A549 (cell line): ENCODE data around the gene SNUPN. TPM values are rescaled to one million over a fixed set of nuclear protein-coding genes. Genes with fewer than 3 reads are reported as not detected.

Source experiments
- ATAC-seq, 2 experiments: fragments of 200-7000 bp in 1 of 2; fragments of >200 bp in 1 of 2; cut with Nextera tagmentation in 1 of 2; cut with Tn5 transposase in 1 of 2; 3 replicates each; pipeline versions ENCODE4 v1.8.0 to v1.9.1; 2018 to 2020; ENCODE audit warnings: mild to moderate bottlenecking in 1 of 2, moderate library complexity in 1 of 2
- CTCF ChIA-PET: fragments of 300-600 bp; sonication (Branson Sonifier 250); formaldehyde crosslinking; extraction: SDS; loops from one replicate; lab custom pipeline; 2021; ENCODE audit warnings: antibody characterized with exemption, inconsistent platforms; lab: Yijun Ruan, JAX
- POLR2A ChIA-PET: fragments of 350-600 bp; formaldehyde crosslinking; extraction: SDS; loops from one replicate; lab custom pipeline; 2021; ENCODE audit warnings: antibody characterized with exemption, inconsistent platforms; lab: Yijun Ruan, JAX
- DNase-seq, 2 experiments: peaks; one replicate each; pipeline versions ENCODE4 v3.0.0 to v3.0.0-alpha.2; 2011 to 2016; ENCODE audit warnings: low read depth in 1 of 2, low spot score in 1 of 2
- FAIRE-seq: peaks from 2 replicates; lab custom pipeline; 2011; peaks lifted over from hg19 to GRCh38; lab: Jason Lieb, UNC
- H3K27ac ChIP-seq, 2 experiments: fragments of >200 bp; sonication (Bioruptor Twin); formaldehyde crosslinking; 3 replicates each; pipeline ENCODE4 v1.5.1; 2016 to 2017
- H3K4me1 ChIP-seq: fragments of >200 bp; sonication (Bioruptor Twin); formaldehyde crosslinking; 3 replicates; pipeline ENCODE4 v1.6.1; 2016
- H3K4me2 ChIP-seq: fragments of >200 bp; sonication (Bioruptor Twin); formaldehyde crosslinking; 3 replicates; pipeline ENCODE4 v1.6.1; 2016
- H3K4me3 ChIP-seq: fragments of >200 bp; sonication (Bioruptor Twin); formaldehyde crosslinking; 3 replicates; pipeline ENCODE4 v1.5.1; 2016
- H3K9me3 ChIP-seq: fragments of >200 bp; sonication (Bioruptor Twin); formaldehyde crosslinking; 3 replicates; pipeline ENCODE4 v1.6.1; 2016
- CHD4 ChIP-seq: fragments of 200-600 bp; sonication (generic); IDR thresholded peaks from 2 replicates; pipeline ENCODE4 v1.6.1; 2016; ENCODE audit warnings: antibody characterized with exemption, mild to moderate bottlenecking, borderline replicate concordance
- FOSB ChIP-seq: fragments of 250-450 bp; sonication (Bioruptor Pico); IDR thresholded peaks from 2 replicates; pipeline ENCODE4 v1.5.0; 2020; ENCODE audit warnings: mild to moderate bottlenecking, moderate library complexity
- FOXS1 ChIP-seq: fragments of 250-450 bp; sonication (Bioruptor Pico); IDR thresholded peaks from 2 replicates; pipeline ENCODE4 v1.5.0; 2020; ENCODE audit warnings: mild to moderate bottlenecking, moderate library complexity
- GATA3 ChIP-seq: IDR thresholded peaks from 2 replicates; pipeline ENCODE4 v1.6.1; 2012; ENCODE audit warnings: borderline replicate concordance
- HDAC2 ChIP-seq: fragments of 200-600 bp; sonication (generic); IDR thresholded peaks from 2 replicates; pipeline ENCODE4 v1.6.1; 2016
- HEYL ChIP-seq: fragments of 250-450 bp; sonication (Bioruptor Pico); IDR thresholded peaks from 2 replicates; pipeline ENCODE4 v1.8.0; 2021; ENCODE audit warnings: mild to moderate bottlenecking, moderate library complexity
- HOXA7 ChIP-seq: fragments of 250-450 bp; sonication (Bioruptor Pico); IDR thresholded peaks from 2 replicates; pipeline ENCODE4 v1.5.0; 2020; ENCODE audit warnings: mild to moderate bottlenecking, moderate library complexity
- HOXB13 ChIP-seq: fragments of 250-450 bp; sonication (Bioruptor Pico); IDR thresholded peaks from 2 replicates; pipeline ENCODE4 v1.5.0; 2020; ENCODE audit warnings: low read depth, mild to moderate bottlenecking, moderate library complexity
- JUN ChIP-seq, 2 experiments: fragments of >200 bp; sonication (Bioruptor Twin); formaldehyde crosslinking; IDR thresholded peaks; 2 replicates in 1 of 2; 3 replicates in 1 of 2; pipeline ENCODE4 v1.6.1; 2016 to 2017
- KDM1A ChIP-seq: fragments of 200-600 bp; sonication (generic); IDR thresholded peaks from 2 replicates; pipeline ENCODE4 v1.6.1; 2016; ENCODE audit warnings: low read depth, mild to moderate bottlenecking
- MAX ChIP-seq: IDR thresholded peaks from 2 replicates; pipeline ENCODE4 v1.6.1; 2012
- MAZ ChIP-seq: fragments of 150-350 bp; IDR thresholded peaks from 2 replicates; pipeline ENCODE4 v1.6.1; 2014; ENCODE audit warnings: antibody characterized with exemption, low read depth, low read length, borderline replicate concordance
- MYC ChIP-seq: IDR thresholded peaks from 2 replicates; pipeline ENCODE4 v1.6.1; 2012; ENCODE audit warnings: mild to moderate bottlenecking, inconsistent platforms, low read length, improper control_type of control experiment, borderline replicate concordance
- POLR2A ChIP-seq: IDR thresholded peaks from 2 replicates; pipeline ENCODE4 v1.6.1; 2012; ENCODE audit warnings: mild to moderate bottlenecking, low read length
- RCOR1 ChIP-seq: fragments of 150-350 bp; IDR thresholded peaks from 2 replicates; pipeline ENCODE4 v1.6.1; 2014; ENCODE audit warnings: antibody characterized with exemption, low read length, low read depth
- RNF2 ChIP-seq: fragments of 200-600 bp; sonication (generic); IDR thresholded peaks from 2 replicates; pipeline ENCODE4 v1.6.1; 2016; ENCODE audit warnings: low read depth, mild to moderate bottlenecking, antibody characterized with exemption, moderate library complexity, borderline replicate concordance
- SREBF2 ChIP-seq: fragments of 450-650 bp; IDR thresholded peaks from 2 replicates; pipeline ENCODE4 v1.6.1; 2014; ENCODE audit warnings: mild to moderate bottlenecking, moderate library complexity
- TP53 ChIP-seq: fragments of 250-450 bp; sonication (Bioruptor Pico); IDR thresholded peaks from 2 replicates; pipeline ENCODE4 v1.5.0; 2021; ENCODE audit warnings: mild to moderate bottlenecking, moderate library complexity
- ZC3H11A ChIP-seq: fragments of 450-650 bp; IDR thresholded peaks from 2 replicates; pipeline ENCODE4 v1.6.1; 2014; ENCODE audit warnings: antibody characterized with exemption, mild to moderate bottlenecking
- ZNF302 ChIP-seq: fragments of 250-450 bp; sonication (Bioruptor Pico); IDR thresholded peaks from 2 replicates; pipeline ENCODE4 v1.9.0; 2021; ENCODE audit warnings: inconsistent platforms, mild to moderate bottlenecking, moderate library complexity
- WGBS: methylation state at CpG from one replicate; pipeline ENCODE4 v1.1.6; 2017; ENCODE audit errors: missing lambda C conversion rate; 5-methylcytosine and 5-hydroxymethylcytosine counted together
- polyA plus RNA-seq, 4 experiments: library from polyadenylated mRNA; depleted of rRNA in 3 of 4; stranded (reverse); fragments of >200 nt; fragmentation: RNase III in 1 of 4; extraction: RNeasy Plus Mini Kit Qiagen cat#74134 plus additional on column Dnase treatment in 1 of 4; gene quantifications; 2 replicates in 3 of 4; 3 replicates in 1 of 4; pipeline ENCODE4 v1.2.3, GENCODE V29; 2011 to 2017
- TF ChIP-seq, protein P1 (sequence below): fragments of 250-450 bp; sonication (Bioruptor Pico); IDR thresholded peaks from 2 replicates; pipeline ENCODE4 v1.5.0; 2021; ENCODE audit warnings: mild to moderate bottlenecking, moderate library complexity, borderline replicate concordance
- TF ChIP-seq, protein P2 (sequence below): fragments of 450-650 bp; IDR thresholded peaks from 2 replicates; pipeline ENCODE4 v1.6.1; 2014; ENCODE audit warnings: antibody characterized with exemption

SNUPN gene
- polyA plus RNA-seq, 2 of the 4 experiments (the other 2 are of a cell fraction): 29.2 to 38.5 TPM

DNA sequence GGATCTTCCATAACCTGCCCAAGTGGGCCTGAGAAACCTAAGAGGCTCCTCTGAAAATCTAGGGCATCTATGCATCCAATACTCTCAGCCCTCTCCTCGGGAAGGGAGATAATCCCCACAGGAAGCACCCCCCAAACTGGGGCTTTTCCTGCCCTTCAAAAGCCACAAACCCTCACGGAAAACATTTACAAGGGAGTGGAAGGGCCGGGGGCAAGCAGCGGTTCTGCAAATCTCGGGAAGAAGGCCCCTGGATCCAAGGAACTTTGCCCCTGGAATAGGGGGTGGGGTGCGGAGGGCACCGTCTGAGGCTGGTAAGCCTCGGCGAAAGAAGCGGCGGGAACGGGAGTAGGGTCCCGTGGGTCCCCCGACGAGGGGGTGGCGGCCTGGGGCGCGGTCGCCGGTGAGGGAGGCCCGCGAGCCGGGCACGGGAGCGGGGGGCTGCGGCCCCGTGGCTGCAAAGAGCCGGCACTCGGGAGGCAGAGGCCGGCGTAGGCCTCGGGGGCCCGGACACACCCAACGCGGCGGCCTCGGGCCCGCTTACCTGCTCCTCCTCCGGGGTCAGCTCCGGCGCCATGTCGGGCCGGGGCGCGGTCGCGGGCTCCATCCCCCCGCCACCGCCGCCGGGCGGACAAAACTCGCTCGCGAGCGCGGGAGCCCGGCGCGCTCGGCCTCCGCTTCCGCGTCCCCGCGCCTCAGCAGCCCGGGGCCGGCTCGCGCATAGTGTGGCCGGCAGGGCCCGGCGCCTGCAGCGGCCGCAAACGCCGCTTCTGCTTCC is 47.2 kb downstream of the SNUPN start:
- ATAC-seq: peak; percentile 49 to 60
- peaks cover 24% of the 10 kb centered on the region for H3K4me1 ChIP-seq
- H3K4me2 ChIP-seq: peak overlapping the region; percentile 70

GRCh38 chr15:75577401-75578172 is 47.9 kb downstream of the SNUPN start:
- Histone ChIP-seq H3K27ac (peak overlapping the region; percentile 96 to 97), H3K4me3 (peak overlapping the region; percentile 67), H3K4me1 (peaks cover 32% of the 10 kb centered on the region), H3K4me2 (peak overlapping the region; percentile 70), H3K9me3 (no peaks in the 10 kb centered on the region)
- FAIRE-seq (no peak), ATAC-seq (peak; percentile 16 to 54; a peak in 5 of 6 replicates), DNase-seq (no peak)
- POLR2A ChIA-PET: interaction anchor here (0.9 to 2.8 kb wide), 7 partner anchors 8 to 209 kb away, joined by 3 to 30 read pairs (median 4); partner anchors contain the start of genes IMP3, MAN2C1 and SNUPN
- WGBS: 4% methylated on average over 13 of the region's 13 CpGs
- CTCF ChIA-PET: interaction anchor here (0.5 to 2.6 kb wide), 9 partner anchors 11 to 209 kb away, joined by 3 to 22 read pairs (median 7); partner anchors contain the start of gene MAN2C1
- TF ChIP-seq MYC (0 out of 2 replicates have a peak, but pooled peaks have one; percentile 17), HEYL (no peak)

More for the DNA sequence above, 47.2 kb downstream of the SNUPN start:
- FAIRE-seq (no peak), DNase-seq (peak in 1 of 2 experiments; percentile 36)
- CTCF ChIA-PET: interaction anchor here (0.5 to 2.6 kb wide), 30 partner anchors 8 to 210 kb away, joined by 3 to 22 read pairs (median 4); partner anchors contain the start of genes MAN2C1 and SNUPN
- POLR2A ChIA-PET: interaction anchor here (0.9 to 2.8 kb wide), 11 partner anchors 9 to 210 kb away, joined by 3 to 30 read pairs (median 7); partner anchors contain the start of genes IMP3, MAN2C1, SIN3A and SNUPN
- TF ChIP-seq JUN (IDR thresholded peaks at IDR 0.05) (peak in 1 of 2 experiments; percentile 14; a peak in 1 of 5 replicates), POLR2A (peak; percentile 28; the same call in 1 of the 2 replicates), CHD4 (no peak), KDM1A (no peak), TP53 (CRISPR knock-in tag) (0 out of 2 replicates have a peak, but pooled peaks have one; percentile 35)
- TF ChIP-seq, protein P1, sequence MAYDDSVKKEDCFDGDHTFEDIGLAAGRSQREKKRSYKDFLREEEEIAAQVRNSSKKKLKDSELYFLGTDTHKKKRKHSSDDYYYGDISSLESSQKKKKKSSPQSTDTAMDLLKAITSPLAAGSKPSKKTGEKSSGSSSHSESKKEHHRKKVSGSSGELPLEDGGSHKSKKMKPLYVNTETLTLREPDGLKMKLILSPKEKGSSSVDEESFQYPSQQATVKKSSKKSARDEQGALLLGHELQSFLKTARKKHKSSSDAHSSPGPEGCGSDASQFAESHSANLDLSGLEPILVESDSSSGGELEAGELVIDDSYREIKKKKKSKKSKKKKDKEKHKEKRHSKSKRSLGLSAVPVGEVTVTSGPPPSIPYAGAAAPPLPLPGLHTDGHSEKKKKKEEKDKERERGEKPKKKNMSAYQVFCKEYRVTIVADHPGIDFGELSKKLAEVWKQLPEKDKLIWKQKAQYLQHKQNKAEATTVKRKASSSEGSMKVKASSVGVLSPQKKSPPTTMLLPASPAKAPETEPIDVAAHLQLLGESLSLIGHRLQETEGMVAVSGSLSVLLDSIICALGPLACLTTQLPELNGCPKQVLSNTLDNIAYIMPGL (CRISPR knock-in tag): peak; percentile 65; the same call in 1 of the 2 replicates
- peak overlapping the region; percentile 96 to 97 for H3K27ac ChIP-seq
- no peaks in the 10 kb centered on the region for H3K9me3 ChIP-seq
- 1% methylated on average over 57 of the region's 77 CpGs for WGBS
- peak overlapping the region; percentile 67 for H3K4me3 ChIP-seq

- DNase-seq (no peak), ATAC-seq (0 out of 6 replicates have a peak, but pooled peaks of 1 of the 2 experiments have one; percentile 4), FAIRE-seq (no peak)
- Histone ChIP-seq H3K4me3 (no peak overlapping the region), H3K27ac (peak overlapping the region; percentile 6 to 52; a peak in 4 of 6 replicates), H3K9me3 (no peaks in the 10 kb centered on the region), H3K4me2 (peak overlapping the region; percentile 56), H3K4me1 (peaks cover 34% of the 10 kb centered on the region)
- CTCF ChIA-PET: interaction anchor here (0.7 to 2.4 kb wide), 8 partner anchors 18 to 205 kb away, joined by 3 to 9 read pairs (median 4); partner anchors contain the start of gene IMP3
- POLR2A ChIA-PET: interaction anchor here (0.6 to 0.7 kb wide), 2 partner anchors 52 to 206 kb away, joined by 3 read pairs; partner anchors contain the start of gene SNUPN
- WGBS: 95% methylated on average over 5 of the region's 5 CpGs
- TF ChIP-seq HDAC2 (no peak), RCOR1 (no peak), CHD4 (no peak), GATA3 (no peak), HEYL (no peak), MAX (no peak), TP53 (CRISPR knock-in tag) (no peak), HOXB13 (CRISPR knock-in tag) (no peak), ZNF302 (no peak), SREBF2 (no peak), FOSB (no peak), KDM1A (no peak), FOXS1 (CRISPR knock-in tag) (no peak), ZC3H11A (no peak), POLR2A (no peak), MYC (no peak), MAZ (no peak), HOXA7 (CRISPR knock-in tag) (no peak), RNF2 (no peak)
- TF ChIP-seq, protein P2, sequence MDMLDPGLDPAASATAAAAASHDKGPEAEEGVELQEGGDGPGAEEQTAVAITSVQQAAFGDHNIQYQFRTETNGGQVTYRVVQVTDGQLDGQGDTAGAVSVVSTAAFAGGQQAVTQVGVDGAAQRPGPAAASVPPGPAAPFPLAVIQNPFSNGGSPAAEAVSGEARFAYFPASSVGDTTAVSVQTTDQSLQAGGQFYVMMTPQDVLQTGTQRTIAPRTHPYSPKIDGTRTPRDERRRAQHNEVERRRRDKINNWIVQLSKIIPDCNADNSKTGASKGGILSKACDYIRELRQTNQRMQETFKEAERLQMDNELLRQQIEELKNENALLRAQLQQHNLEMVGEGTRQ: no peak
Measured at GRCh38 chr15:75573648-75574384, 51.7 kb downstream of the SNUPN start.
